ENCODE measurements around the gene FLT3LG.
A peak's percentile ranks its signal among the peaks of the same experiment; 100 is the strongest.
"Not testable (repeated sequence)": the region's sequence is repeated elsewhere in the genome, so short reads cannot be mapped to it uniquely, and the experiment has no call there.

The FLT3LG gene

GRCh38 chr19:49463960-49464740, 9.9 kb upstream of the FLT3LG start:
- DNase-seq, result no peak

DNA sequence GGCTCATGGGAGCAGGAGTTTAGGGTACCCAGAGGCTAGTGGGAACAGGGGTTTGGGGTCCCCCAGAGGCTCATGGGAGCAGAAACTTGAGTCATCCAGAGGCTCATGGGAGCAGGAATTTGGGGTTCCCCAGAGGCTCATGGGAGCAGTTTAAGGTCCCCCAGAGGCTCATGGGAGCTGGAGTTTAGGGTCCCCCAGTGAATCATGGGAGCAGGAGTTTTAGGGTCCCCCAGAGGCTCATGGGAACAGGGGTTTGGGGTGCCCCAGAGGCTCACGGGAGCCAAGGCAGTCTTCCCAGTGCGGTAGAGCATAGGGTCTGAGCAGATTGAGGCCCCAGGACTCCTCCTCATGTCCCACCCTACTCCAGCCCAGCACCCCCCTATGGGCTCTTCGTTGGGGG, 8.6 kb upstream of the FLT3LG start:
- DNase-seq, result no peak

DNA sequence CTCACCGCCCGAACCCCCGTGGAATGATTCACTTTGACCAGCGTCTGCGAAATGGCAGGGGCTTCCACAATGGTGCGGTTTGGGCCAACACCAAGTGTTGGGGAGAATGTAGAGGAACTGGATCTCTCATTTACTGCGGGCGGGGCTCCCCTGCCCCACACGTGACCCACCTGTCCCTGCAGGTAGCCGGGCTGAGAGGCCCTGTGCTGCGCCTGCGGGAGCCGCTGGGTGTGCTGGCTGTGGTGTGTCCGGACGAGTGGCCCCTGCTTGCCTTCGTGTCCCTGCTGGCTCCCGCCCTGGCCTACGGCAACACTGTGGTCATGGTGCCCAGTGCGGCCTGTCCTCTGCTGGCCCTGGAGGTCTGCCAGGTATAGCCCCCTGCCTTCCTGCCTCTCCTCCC, 5.8 kb upstream of the FLT3LG start:
- DNase-seq, result no peak

DNA sequence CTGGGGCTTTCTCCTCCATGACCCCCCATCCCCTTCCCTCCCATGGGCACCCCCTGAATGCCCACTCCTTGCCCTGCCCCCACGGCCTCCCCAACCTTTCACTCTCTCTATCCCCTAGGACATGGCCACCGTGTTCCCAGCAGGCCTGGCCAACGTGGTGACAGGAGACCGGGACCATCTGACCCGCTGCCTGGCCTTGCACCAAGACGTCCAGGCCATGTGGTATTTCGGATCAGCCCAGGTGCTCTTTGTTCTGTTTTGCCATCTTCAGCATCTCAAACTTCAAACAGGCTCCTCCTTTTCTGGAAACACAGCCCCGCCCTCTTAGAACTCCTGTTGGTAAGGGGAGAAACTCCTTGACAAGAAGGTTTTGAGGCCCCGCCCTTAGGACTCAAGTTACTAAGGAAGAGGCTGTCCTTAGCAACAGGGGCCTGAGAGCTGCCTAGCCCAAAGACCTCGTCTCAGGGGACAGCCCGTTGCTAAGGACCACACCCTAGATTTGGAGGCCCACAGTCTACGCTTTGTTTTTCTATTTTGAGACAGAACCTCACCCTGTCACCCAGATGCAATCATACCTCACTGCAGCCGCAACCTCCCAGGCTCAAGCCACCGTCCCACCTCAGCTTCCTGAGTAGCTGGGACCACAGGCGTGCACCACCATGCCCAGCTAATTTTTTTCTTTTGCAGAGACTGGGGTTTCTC, 5.1 kb upstream of the FLT3LG start:
- peak; percentile 84 for DNase-seq

- peak; percentile 67 for DNase-seq
Measured at GRCh38 chr19:49469828-49470614, 4.0 kb upstream of the FLT3LG start.

DNA sequence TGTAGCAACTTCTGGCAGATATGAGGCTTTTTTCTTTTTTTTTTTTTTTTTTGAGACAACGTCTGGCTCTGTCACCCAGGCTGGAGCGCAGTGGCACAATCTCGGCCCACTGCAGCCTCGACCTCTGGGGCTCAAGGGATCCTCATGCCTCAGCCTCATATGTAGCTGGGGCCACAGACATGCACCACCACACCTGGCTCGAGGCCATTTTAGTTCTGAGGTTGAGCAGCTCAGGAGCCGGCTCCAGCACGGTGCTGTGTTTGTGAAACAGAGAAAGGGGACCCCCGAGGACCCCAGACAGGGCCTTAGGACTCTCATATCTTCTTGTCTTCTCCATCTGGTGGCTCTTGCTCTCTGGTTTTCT, 3.4 kb upstream of the FLT3LG start:
- no peak for DNase-seq

GRCh38 chr19:49472936-49473335, 1.1 kb upstream of the FLT3LG start:
- DNase-seq, result no peak

DNA sequence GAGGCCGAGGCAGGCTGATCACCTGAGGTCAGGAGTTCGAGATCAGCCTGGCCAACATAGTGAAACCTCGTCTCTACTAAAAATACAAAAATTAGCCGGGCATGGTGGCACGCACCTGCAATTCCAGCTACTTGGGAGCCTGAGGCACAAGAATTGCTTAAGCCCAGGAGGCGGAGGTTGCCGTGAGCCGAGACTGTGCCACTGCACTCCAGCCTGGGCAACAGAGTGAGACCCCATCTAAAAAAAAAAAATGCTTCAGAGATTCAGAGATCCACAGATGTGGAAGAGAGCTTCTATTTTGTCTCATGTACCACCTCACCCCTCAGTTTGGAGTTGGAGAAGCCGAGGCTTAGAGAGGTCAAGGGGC, 531 bp upstream of the FLT3LG start:
- not testable (repeated sequence) for DNase-seq

GRCh38 chr19:49474542-49474924, 518 bp downstream of the FLT3LG start:
- DNase-seq, result no peak

DNA sequence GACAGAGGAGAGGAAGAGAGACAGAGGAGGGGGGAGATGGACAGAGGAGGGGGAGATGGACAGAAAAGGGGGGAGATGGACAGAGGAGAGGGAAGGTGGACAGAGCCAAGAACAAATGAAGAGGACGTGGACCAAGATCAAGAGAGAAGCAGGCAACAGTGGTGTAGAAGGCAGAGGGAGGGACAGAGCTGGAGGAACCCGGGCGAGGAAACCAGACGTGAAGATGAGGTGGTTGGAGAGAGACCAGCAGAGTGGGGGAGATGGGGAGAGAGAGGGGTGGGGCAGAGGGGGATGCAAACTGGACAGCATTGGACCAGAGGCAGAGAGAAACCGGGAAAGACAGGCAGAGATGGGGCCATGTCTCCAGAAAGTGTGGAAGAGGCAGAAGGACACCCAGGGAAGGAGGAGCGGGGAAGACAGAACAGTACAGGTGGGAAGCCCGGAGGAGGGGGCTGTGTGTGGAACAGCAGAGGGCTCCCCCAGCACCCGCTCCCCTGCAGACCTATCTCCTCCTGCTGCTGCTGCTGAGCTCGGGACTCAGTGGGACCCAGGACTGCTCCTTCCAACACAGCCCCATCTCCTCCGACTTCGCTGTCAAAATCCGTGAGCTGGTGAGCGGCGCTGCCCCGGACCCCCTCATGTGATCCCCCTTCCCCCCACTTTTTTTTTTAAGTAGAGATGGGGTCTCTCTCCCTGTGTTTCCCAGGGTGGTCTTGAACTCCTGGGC, 1.3 kb downstream of the FLT3LG start:
- DNase-seq, result no peak

- DNase-seq, result peak; percentile 58
Measured at GRCh38 chr19:49475995-49476880, 2.2 kb downstream of the FLT3LG start.

DNA sequence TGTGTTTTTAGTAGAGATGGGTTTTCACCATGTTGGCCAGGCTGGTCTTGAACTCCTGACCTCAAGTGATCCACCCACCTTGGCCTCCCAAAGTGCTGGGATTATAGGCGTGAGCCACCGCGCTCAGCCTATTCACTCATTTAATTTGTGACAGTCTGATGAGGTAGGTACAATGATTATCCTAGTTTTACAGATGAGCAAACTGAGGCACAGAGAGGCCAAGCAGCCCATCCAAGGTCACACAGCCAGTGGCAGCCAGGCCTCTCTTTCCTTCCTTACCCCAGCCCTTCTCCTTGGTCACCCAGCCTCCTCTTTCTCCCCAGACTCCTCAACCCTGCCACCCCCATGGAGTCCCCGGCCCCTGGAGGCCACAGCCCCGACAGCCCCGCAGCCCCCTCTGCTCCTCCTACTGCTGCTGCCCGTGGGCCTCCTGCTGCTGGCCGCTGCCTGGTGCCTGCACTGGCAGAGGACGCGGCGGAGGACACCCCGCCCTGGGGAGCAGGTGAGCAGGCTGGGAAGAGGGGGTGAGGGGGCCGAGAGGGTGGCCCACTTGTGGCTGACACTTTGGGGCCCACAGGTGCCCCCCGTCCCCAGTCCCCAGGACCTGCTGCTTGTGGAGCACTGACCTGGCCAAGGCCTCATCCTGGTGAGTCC, 6.1 kb downstream of the FLT3LG start:
- no peak for DNase-seq

- no peak for DNase-seq
Measured at GRCh38 chr19:49481020-49481683, 7.1 kb downstream of the FLT3LG start.

GRCh38 chr19:49486232-49486631, 12.2 kb downstream of the FLT3LG start:
- DNase-seq, result no peak

DNA sequence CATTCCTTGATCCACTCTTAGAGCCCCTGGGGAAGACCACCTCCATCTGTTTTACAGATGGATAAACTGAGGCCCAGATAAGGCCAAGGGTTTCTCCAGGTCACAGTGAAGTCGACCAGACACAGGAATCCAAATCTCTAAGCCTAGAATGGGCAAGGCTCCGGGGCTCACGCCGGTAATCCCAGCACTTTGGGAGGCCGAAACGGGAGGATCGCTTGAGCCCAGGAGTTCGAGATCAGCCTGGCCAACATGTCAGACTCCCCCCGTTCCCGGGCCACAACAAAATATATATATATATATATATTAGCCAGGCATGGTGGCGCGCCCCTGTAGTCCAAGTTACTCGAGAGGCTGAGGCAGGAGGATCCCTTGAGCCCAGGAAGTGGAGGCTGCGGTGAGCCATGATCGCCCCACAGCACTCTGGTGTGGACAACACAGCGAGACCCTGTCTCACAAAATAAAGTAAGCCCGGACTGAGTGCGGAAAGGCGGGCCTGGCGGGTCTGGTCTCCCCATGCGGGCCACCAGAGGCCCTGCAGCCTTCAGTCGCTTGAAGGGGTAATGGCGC, 12.8 kb downstream of the FLT3LG start:
- no peak for DNase-seq

- peak; percentile 99 for DNase-seq
Measured at GRCh38 chr19:49487277-49488045, 13.4 kb downstream of the FLT3LG start, which contains the start of gene RPL13A. TSS of gene RPL13A (plus strand) at chr19:49487608. CDS start at chr19:49487630, 22 bp downstream.

- no peak for DNase-seq
Measured at GRCh38 chr19:49488046-49488862, 14.2 kb downstream of the FLT3LG start.

- DNase-seq, result no peak
Measured at GRCh38 chr19:49488863-49489537, 15.0 kb downstream of the FLT3LG start.

All from activated effector memory CD4-positive, alpha-beta T cell treated with Interleukin-2 at 50 U/mL for 16 hours (primary cell).